ENCODE measurements around the gene TRIM5. TPM values are rescaled to one million over a fixed set of nuclear protein-coding genes. Genes with fewer than 3 reads are reported as not detected.

The TRIM5 gene
- total and polyA plus RNA-seq, 2 donors (not counting 1 experiment from before 2014, with no cell fraction given): 10.1 to 39.5 TPM

GRCh38 chr11:5679811-5680210 is 5.1 kb downstream of the TRIM5 start:
- H4K20me1 ChIP-seq (ENCODE audit: control insufficient read depth, insufficient read depth, low read length, poor library complexity, severe bottlenecking): peaks cover 11% of the 10 kb centered on the region
- Mint-ChIP-seq H3K27me3 (no peaks in the 10 kb centered on the region), H3K4me3 (no peak overlapping the region), H3K9me3 (ENCODE audit: insufficient read depth) (no peaks in the 10 kb centered on the region), H3K27ac (no peak overlapping the region), H3K4me1 (peaks cover 20% of the 10 kb centered on the region)
- H3K9me3 ChIP-seq (ENCODE audit: control extremely low read depth in 1 of 3, control insufficient read depth in 2 of 3, insufficient read depth in 1 of 3, low read length in 2 of 3): peaks cover 0 to 1% (median 0%) of the 10 kb centered on the region in 3 donors
- ATAC-seq (ENCODE audit: low read depth) (no peak), DNase-seq (no peak)
- intact Hi-C loops (cut with micrococcal nuclease): loop anchor here (10.0 kb wide), 1 partner anchor 805 kb away; the partner anchor contains the start of genes ARFIP2 and TIMM10B
- TF ChIP-seq EZH2 (IDR thresholded peaks at IDR 0.05; ENCODE audit: borderline replicate concordance, insufficient read depth, low read depth, low read length, poor library complexity, severe bottlenecking) (no peak), CTCF (IDR thresholded peaks at IDR 0.05) (no peak)
- 100% methylated on average over 6 of the region's 7 CpGs for whole genome bisulfite sequencing (ENCODE audit: insufficient coverage)
- no peak overlapping the region for H3K4me3 ChIP-seq (ENCODE audit: control extremely low read depth in 1 of 5, extremely low read depth in 1 of 5, insufficient read depth in 1 of 5, low read depth in 2 of 5, low read length in 4 of 5)
- H3K27me3 ChIP-seq (replicated peaks in 1 of 4; ENCODE audit: control extremely low read depth in 1 of 4, control insufficient read depth in 3 of 4, insufficient read depth in 4 of 4, low read length in 3 of 4): no peaks in the 10 kb centered on the region
- H3K4me1 ChIP-seq (ENCODE audit: control insufficient read depth in 2 of 2, insufficient read depth in 2 of 2, low read length in 2 of 2): peaks cover 5 to 15% of the 10 kb centered on the region in 2 donors
- H3K27ac ChIP-seq (ENCODE audit: low read length in 2 of 2): no peak overlapping the region
- H3K9ac ChIP-seq (ENCODE audit: low read length): no peak overlapping the region
- POLR2A ChIA-PET: no interaction called here
- peaks cover 22 to 29% of the 10 kb centered on the region in 2 experiments for H3K36me3 ChIP-seq (replicated peaks in 1 of 2; ENCODE audit: control extremely low read depth in 1 of 2, control insufficient read depth in 1 of 2, extremely low read depth in 1 of 2, insufficient read depth in 2 of 2, low read length in 1 of 2)
- H3K4me2 ChIP-seq (replicated peaks; ENCODE audit: low read depth, low read length, poor library complexity, severe bottlenecking): no peak overlapping the region
- CTCF ChIA-PET: no interaction called here
- H3K79me2 ChIP-seq (ENCODE audit: control insufficient read depth, insufficient read depth, low read length): peaks cover 47% of the 10 kb centered on the region
- H2AFZ ChIP-seq (ENCODE audit: insufficient read depth, low read depth, low read length, poor library complexity, severe bottlenecking): no peak overlapping the region

- no peak overlapping the region for H3K9ac ChIP-seq (ENCODE audit: low read length)
- H3K4me2 ChIP-seq (replicated peaks; ENCODE audit: low read depth, low read length, poor library complexity, severe bottlenecking): no peak overlapping the region
- Mint-ChIP-seq H3K4me1 (peaks cover 2% of the 10 kb centered on the region), H3K4me3 (no peak overlapping the region), H3K27ac (no peak overlapping the region), H3K27me3 (no peaks in the 10 kb centered on the region), H3K9me3 (ENCODE audit: insufficient read depth) (no peaks in the 10 kb centered on the region)
- CTCF ChIA-PET: interaction anchor here (0.8 kb wide), 1 partner anchor 10 kb away, joined by 3 read pairs; no protein-coding TSS in a partner anchor
- no peaks in the 10 kb centered on the region for H3K27me3 ChIP-seq (replicated peaks in 1 of 4; ENCODE audit: control extremely low read depth in 1 of 4, control insufficient read depth in 3 of 4, insufficient read depth in 4 of 4, low read length in 3 of 4)
- no peak overlapping the region for H3K4me3 ChIP-seq (ENCODE audit: control extremely low read depth in 1 of 5, extremely low read depth in 1 of 5, insufficient read depth in 1 of 5, low read depth in 2 of 5, low read length in 4 of 5)
- H3K79me2 ChIP-seq (ENCODE audit: control insufficient read depth, insufficient read depth, low read length): peaks cover 34% of the 10 kb centered on the region
- H3K4me1 ChIP-seq (ENCODE audit: control insufficient read depth in 2 of 2, insufficient read depth in 2 of 2, low read length in 2 of 2): no peaks in the 10 kb centered on the region
- intact Hi-C loops (cut with micrococcal nuclease): loop anchor here (5.0 kb wide), 1 partner anchor 38 kb away; no protein-coding TSS in a partner anchor
- WGBS (ENCODE audit: insufficient coverage): 100% methylated on average over 1 of the region's 4 CpGs
- POLR2A ChIA-PET: no interaction called here
- no peak for ATAC-seq (ENCODE audit: low read depth)
- no peak overlapping the region for H3K27ac ChIP-seq (ENCODE audit: low read length in 2 of 2)
- peaks cover 0 to 1% (median 0%) of the 10 kb centered on the region in 3 donors for H3K9me3 ChIP-seq (ENCODE audit: control extremely low read depth in 1 of 3, control insufficient read depth in 2 of 3, insufficient read depth in 1 of 3, low read length in 2 of 3)
- no peaks in the 10 kb centered on the region for H4K20me1 ChIP-seq (ENCODE audit: control insufficient read depth, insufficient read depth, low read length, poor library complexity, severe bottlenecking)
- no peak overlapping the region for H2AFZ ChIP-seq (ENCODE audit: insufficient read depth, low read depth, low read length, poor library complexity, severe bottlenecking)
- DNase-seq: no peak
- H3K36me3 ChIP-seq (replicated peaks in 1 of 2; ENCODE audit: control extremely low read depth in 1 of 2, control insufficient read depth in 1 of 2, extremely low read depth in 1 of 2, insufficient read depth in 2 of 2, low read length in 1 of 2): peaks cover 22 to 31% of the 10 kb centered on the region in 2 experiments
- TF ChIP-seq CTCF (IDR thresholded peaks at IDR 0.05) (no peak), EZH2 (IDR thresholded peaks at IDR 0.05; ENCODE audit: borderline replicate concordance, insufficient read depth, low read depth, low read length, poor library complexity, severe bottlenecking) (no peak)
Observed at GRCh38 chr11:5674391-5674790, 10.5 kb downstream of the TRIM5 start.

Data from B cell (primary cell).